Activated CD8-positive, alpha-beta T cell treated with anti-CD3 and anti-CD28 coated beads for 36 hours (primary cell): ENCODE results near the gene AASS. TPM values are rescaled to one million over a fixed set of nuclear protein-coding genes. Genes with fewer than 3 reads are reported as not detected.

Experiments used
- ATAC-seq: fragments of 200-7000 bp; cut with Tn5 transposase; one replicate; pipeline ENCODE4 v1.10.0; 2021; ENCODE audit warnings: mild to moderate bottlenecking, moderate library complexity
- CTCF ChIA-PET: fragments of 350-600 bp; sonication (Branson Sonifier 250); formaldehyde crosslinking; loops from one replicate; lab custom pipeline; 2021; ENCODE audit warnings: antibody characterized with exemption; lab: Charles Lee
- POLR2A ChIA-PET: fragments of 350-600 bp; sonication (Branson Sonifier 250); formaldehyde crosslinking; loops from one replicate; lab custom pipeline; 2021; ENCODE audit warnings: antibody characterized with exemption; lab: Charles Lee
- DNase-seq: peaks from one replicate; pipeline ENCODE4 v3.0.0-alpha.2; 2020
- H3K27ac Mint-ChIP-seq: one replicate; pipeline ENCODE4 v1.8.0; 2021; ENCODE audit warnings: mild to moderate bottlenecking, mixed read lengths
- H3K27me3 Mint-ChIP-seq: one replicate; pipeline ENCODE4 v1.8.0; 2021; ENCODE audit warnings: mixed read lengths
- H3K36me3 Mint-ChIP-seq: one replicate; pipeline ENCODE4 v1.8.0; 2021; ENCODE audit warnings: low read depth, mixed read lengths
- H3K4me1 Mint-ChIP-seq: one replicate; pipeline ENCODE4 v1.8.0; 2021; ENCODE audit warnings: low read depth, mixed read lengths
- H3K4me3 Mint-ChIP-seq: one replicate; pipeline ENCODE4 v1.8.0; 2021; ENCODE audit warnings: mild to moderate bottlenecking, moderate library complexity, mixed read lengths
- H3K9me3 Mint-ChIP-seq: one replicate; pipeline ENCODE4 v1.8.0; 2021; ENCODE audit warnings: mixed read lengths
- CTCF ChIP-seq: fragments of 200-600 bp; IDR thresholded peaks from one replicate; pipeline ENCODE4 v1.8.0; 2022; ENCODE audit warnings: antibody characterized with exemption, mild to moderate bottlenecking
- intact Hi-C: fragments of 100-400 bp; cut with micrococcal nuclease; formaldehyde crosslinking; loops from one replicate; pipeline ENCODE4 v1.10.0; 2022
- total RNA-seq, 2 experiments: library from RNA; stranded (reverse); gene quantifications; one replicate each; pipeline ENCODE4 v1.2.3, GENCODE V29; 2021

Gene AASS
- total RNA-seq, 2 experiments from 2014 or later, result 0.68 to 0.76 TPM

GRCh38 chr7:122059542-122059941, 84.5 kb downstream of the AASS start:
- CTCF ChIA-PET, result no interaction called here
- Mint-ChIP-seq H3K9me3 (peaks cover 2% of the 10 kb centered on the region), H3K36me3 (no peaks in the 10 kb centered on the region), H3K4me3 (no peak overlapping the region), H3K27me3 (no peaks in the 10 kb centered on the region), H3K4me1 (no peaks in the 10 kb centered on the region), H3K27ac (no peak overlapping the region)
- no peak for TF ChIP-seq CTCF
- intact Hi-C loops, result no loop called here
- no peak for ATAC-seq
- POLR2A ChIA-PET, result no interaction called here
- DNase-seq, result no peak

DNA sequence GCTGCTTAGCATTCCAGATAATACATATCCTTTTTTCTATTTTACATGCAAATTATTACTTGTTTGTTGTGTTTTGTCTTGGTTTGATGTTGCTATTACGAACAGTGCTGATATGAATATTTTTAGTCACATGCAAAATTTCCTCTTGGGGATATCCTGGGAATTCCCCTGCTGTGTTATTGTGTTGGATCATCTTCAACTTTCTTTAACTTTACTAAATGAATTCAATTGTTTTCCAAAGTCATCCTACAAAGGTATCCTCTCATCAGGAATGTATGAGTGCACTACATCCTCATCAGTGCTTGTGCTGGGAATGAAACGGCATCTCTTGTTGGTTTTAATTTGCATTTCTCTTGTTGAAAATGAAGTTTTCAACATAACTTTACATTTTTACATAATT, 87.1 kb downstream of the AASS start:
- no peak for DNase-seq
- H3K9me3 Mint-ChIP-seq, result peaks cover 2% of the 10 kb centered on the region
- POLR2A ChIA-PET, result no interaction called here

GRCh38 chr7:122055073-122055472, 89.0 kb downstream of the AASS start:
- DNase-seq (no peak), ATAC-seq (no peak)
- intact Hi-C loops, result no loop called here
- no peak overlapping the region for H3K4me3 Mint-ChIP-seq
- no peaks in the 10 kb centered on the region for H3K4me1 Mint-ChIP-seq
- H3K9me3 Mint-ChIP-seq, result peaks cover 2% of the 10 kb centered on the region
- no peaks in the 10 kb centered on the region for H3K27me3 Mint-ChIP-seq
- CTCF ChIA-PET, result no interaction called here
- H3K36me3 Mint-ChIP-seq, result no peaks in the 10 kb centered on the region
- TF ChIP-seq CTCF, result no peak
- POLR2A ChIA-PET, result no interaction called here
- H3K27ac Mint-ChIP-seq, result no peak overlapping the region

More for the DNA sequence above, 87.1 kb downstream of the AASS start:
- no peak for ATAC-seq
- intact Hi-C loops, result no loop called here
- Mint-ChIP-seq H3K27me3 (no peaks in the 10 kb centered on the region), H3K4me1 (no peaks in the 10 kb centered on the region), H3K4me3 (no peak overlapping the region), H3K27ac (no peak overlapping the region), H3K36me3 (no peaks in the 10 kb centered on the region)
- CTCF ChIA-PET, result no interaction called here
- no peak for TF ChIP-seq CTCF

GRCh38 chr7:122054393-122054792, 89.7 kb downstream of the AASS start:
- Mint-ChIP-seq H3K4me3 (no peak overlapping the region), H3K9me3 (peaks cover 2% of the 10 kb centered on the region), H3K27me3 (no peaks in the 10 kb centered on the region), H3K4me1 (no peaks in the 10 kb centered on the region), H3K27ac (no peak overlapping the region), H3K36me3 (no peaks in the 10 kb centered on the region)
- TF ChIP-seq CTCF, result no peak
- intact Hi-C loops, result no loop called here
- CTCF ChIA-PET, result no interaction called here
- DNase-seq (no peak), ATAC-seq (no peak)
- POLR2A ChIA-PET, result no interaction called here

DNA sequence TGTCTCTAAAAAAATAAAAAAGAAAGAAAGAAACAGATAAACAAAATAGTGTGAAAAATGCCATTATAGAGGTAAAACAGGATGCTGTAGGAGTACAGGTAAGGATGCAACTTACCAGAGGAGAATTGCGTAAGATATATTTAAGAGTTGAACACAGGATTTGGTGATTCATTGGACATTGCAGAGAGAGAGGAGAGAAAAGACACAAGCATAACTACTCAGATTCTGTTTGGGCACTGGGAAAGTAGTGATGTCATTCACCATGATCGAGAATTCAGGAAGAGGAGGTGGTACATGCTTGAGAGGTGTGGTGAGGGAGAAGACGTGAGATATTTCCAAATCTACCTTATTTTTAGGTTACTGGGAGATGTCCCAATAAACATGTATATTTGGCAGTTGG, 97.6 kb downstream of the AASS start:
- no peak for TF ChIP-seq CTCF
- Mint-ChIP-seq H3K27me3 (no peaks in the 10 kb centered on the region), H3K4me1 (no peaks in the 10 kb centered on the region), H3K27ac (no peak overlapping the region), H3K9me3 (peaks cover 1% of the 10 kb centered on the region), H3K36me3 (no peaks in the 10 kb centered on the region), H3K4me3 (no peak overlapping the region)
- CTCF ChIA-PET, result no interaction called here
- ATAC-seq (no peak), DNase-seq (no peak)
- intact Hi-C loops, result no loop called here
- POLR2A ChIA-PET, result no interaction called here
